ENCODE measurements around the gene CEP290. TPM values are rescaled to one million over a fixed set of nuclear protein-coding genes. Genes with fewer than 3 reads are reported as not detected.

Gene CEP290
- total and polyA plus RNA-seq, 10 of the 15 experiments (the other 5 are each of a cell fraction or from before 2014, with no cell fraction given) = 4.8 to 15.7 (median 10.7) TPM

- POLR2A ChIA-PET = interaction anchor here (1.7 kb wide), 1 partner anchor 156 kb away, joined by 5 read pairs; no protein-coding TSS in a partner anchor
- SMC1A ChIA-PET (ENCODE audit: uncharacterized antibody, unreplicated experiment) = interaction anchor here (0.8 kb wide), 1 partner anchor 287 kb away, joined by 3 read pairs; no protein-coding TSS in a partner anchor
- H2AFZ ChIP-seq (ENCODE audit: control insufficient read depth, low read depth, low read length) = no peak overlapping the region
- RAD21 ChIA-PET (ENCODE audit: unreplicated experiment) = interaction anchor here (1.4 kb wide), 1 partner anchor 10 kb away, joined by 3 read pairs; no protein-coding TSS in a partner anchor
- H3K27ac ChIP-seq (ENCODE audit: control insufficient read depth, insufficient read depth) = no peak overlapping the region
- ATAC-seq (no peak), FAIRE-seq (no peak), DNase-seq (ENCODE audit: low read depth, low spot score) (no peak)
- no peak overlapping the region for H3K4me3 ChIP-seq
- no peaks in the 10 kb centered on the region for H3K4me1 ChIP-seq (ENCODE audit: control insufficient read depth, insufficient read depth, low read length)
- no peaks in the 10 kb centered on the region for H3K27me3 ChIP-seq (replicated peaks in 1 of 2; ENCODE audit: control insufficient read depth in 2 of 2, insufficient read depth in 2 of 2, low read length in 1 of 2)
- H3K36me3 ChIP-seq (ENCODE audit: control insufficient read depth in 2 of 2, insufficient read depth in 2 of 2, low read length in 1 of 2) = no peaks in the 10 kb centered on the region
- in situ Hi-C loops (cut with MboI) (loop anchor here (25.0 kb wide), 1 partner anchor 1368 kb away; the partner anchor contains the start of gene GALNT4), intact Hi-C loops (cut with micrococcal nuclease; ENCODE audit: unreplicated experiment) (loop anchor here (5.0 to 10.0 kb wide), 3 partner anchors 153 to 1381 kb away; partner anchors contain the start of genes GALNT4 and POC1B)
- WGBS (ENCODE audit: insufficient coverage, insufficient replicate concordance, low lambda C conversion rate, missing lambda C conversion rate) = 97% methylated on average over 5 of the region's 5 CpGs
- CTCF ChIA-PET = no interaction called here
- no peak overlapping the region for H3K9ac ChIP-seq (ENCODE audit: control insufficient read depth, insufficient read depth, low read length)
- H3K4me2 ChIP-seq (ENCODE audit: control insufficient read depth, insufficient read depth) = peak overlapping the region; percentile 46; the same call in 1 of the 2 replicates
- no peak for TF ChIP-seq IKZF1 (conservative IDR thresholded peaks at IDR 0.05)
- TF ChIP-seq SMAD5 (IDR thresholded peaks at IDR 0.05; ENCODE audit: low read depth) = no peak
- peak; percentile 39 for TF ChIP-seq PKNOX1 (IDR thresholded peaks at IDR 0.05)
- TF ChIP-seq RFX5 (IDR thresholded peaks at IDR 0.05; ENCODE audit: low read depth, low read length) = no peak
- no TSS peak for BruUV-seq (replicated peaks)
- no peaks in the 10 kb centered on the region for H4K20me1 ChIP-seq (ENCODE audit: control insufficient read depth, insufficient read depth)
- H3K79me2 ChIP-seq (ENCODE audit: control insufficient read depth, insufficient read depth, low read length) = peaks cover 8% of the 10 kb centered on the region
- no peaks in the 10 kb centered on the region for H3K9me3 ChIP-seq (replicated peaks; ENCODE audit: control insufficient read depth, insufficient read depth, low read length)
Observed at GRCh38 chr12:88144037-88144436, 2.1 kb upstream of the CEP290 start.

- under 1% methylated on average over 17 of the region's 18 CpGs for WGBS (ENCODE audit: insufficient coverage, insufficient replicate concordance, low lambda C conversion rate, missing lambda C conversion rate)
- in situ Hi-C loops (cut with MboI) = loop anchor here (25.0 kb wide), 1 partner anchor 1370 kb away; the partner anchor contains the start of gene GALNT4
Observed at GRCh38 chr12:88142610-88142991, 713 bp upstream of the CEP290 start.

More at GRCh38 chr12:88142610-88142991, 713 bp upstream of the CEP290 start:
- peak overlapping the region; percentile 75 for H3K27ac ChIP-seq (ENCODE audit: control insufficient read depth, insufficient read depth)
- intact Hi-C loops (cut with micrococcal nuclease; ENCODE audit: unreplicated experiment) = loop anchor here (5.0 to 10.0 kb wide), 3 partner anchors 155 to 1382 kb away; partner anchors contain the start of genes GALNT4 and POC1B
- no peaks in the 10 kb centered on the region for H3K27me3 ChIP-seq (replicated peaks in 1 of 2; ENCODE audit: control insufficient read depth in 2 of 2, insufficient read depth in 2 of 2, low read length in 1 of 2)
- H2AFZ ChIP-seq (ENCODE audit: control insufficient read depth, low read depth, low read length) = peak overlapping the region; percentile 99
- no peaks in the 10 kb centered on the region for H3K9me3 ChIP-seq (replicated peaks; ENCODE audit: control insufficient read depth, insufficient read depth, low read length)
- ATAC-seq = peak; percentile 13
- RAD21 ChIA-PET (ENCODE audit: unreplicated experiment) = interaction anchor here (1.0 to 1.3 kb wide), 2 partner anchors 12 to 14 kb away, joined by 3 read pairs; no protein-coding TSS in a partner anchor
- CTCF ChIA-PET = interaction anchor here (0.6 to 1.4 kb wide), 5 partner anchors 9 to 750 kb away, joined by 3 to 4 read pairs (median 3); no protein-coding TSS in a partner anchor
- H3K9ac ChIP-seq (ENCODE audit: control insufficient read depth, insufficient read depth, low read length) = peak overlapping the region; percentile 81
- peaks cover 8% of the 10 kb centered on the region for H3K79me2 ChIP-seq (ENCODE audit: control insufficient read depth, insufficient read depth, low read length)
- no peaks in the 10 kb centered on the region for H3K4me1 ChIP-seq (ENCODE audit: control insufficient read depth, insufficient read depth, low read length)
- peak; percentile 5; the same call in 1 of the 2 replicates for TF ChIP-seq LARP7 (IDR thresholded peaks at IDR 0.05)
- no peak for TF ChIP-seq EZH2 (IDR thresholded peaks at IDR 0.05; ENCODE audit: borderline replicate concordance, control insufficient read depth, low read depth, low read length)
- SMC1A ChIA-PET (ENCODE audit: uncharacterized antibody, unreplicated experiment) = interaction anchor here (1.0 to 2.3 kb wide), 6 partner anchors 148 to 251 kb away, joined by 3 to 11 read pairs (median 4); no protein-coding TSS in a partner anchor
- peak overlapping the region; percentile 96 for H3K4me3 ChIP-seq
- no peaks in the 10 kb centered on the region for H4K20me1 ChIP-seq (ENCODE audit: control insufficient read depth, insufficient read depth)
- POLR2A ChIA-PET = interaction anchor here (0.6 to 1.5 kb wide), 5 partner anchors 10 to 157 kb away, joined by 3 to 4 read pairs (median 3); no protein-coding TSS in a partner anchor
- peak overlapping the region; percentile 70 for H3K4me2 ChIP-seq (ENCODE audit: control insufficient read depth, insufficient read depth)
- no peaks in the 10 kb centered on the region for H3K36me3 ChIP-seq (ENCODE audit: control insufficient read depth in 2 of 2, insufficient read depth in 2 of 2, low read length in 1 of 2)
- BruUV-seq (replicated peaks) = TSS peak; percentile 81
- no peak for FAIRE-seq
- DNase-seq (ENCODE audit: low read depth, low spot score) = no peak

Measured in GM12878 (cell line).